GM19023 (cell line): ENCODE measurements around the gene ROBO2.

Experiments used
- ATAC-seq: cut with Tn5 transposase; IDR thresholded peaks from one replicate; pipeline ENCODE4 v1.9.1; 2021; ENCODE audit warnings: mild to moderate bottlenecking, moderate library complexity; ENCODE audit not compliant: unreplicated experiment

ROBO2 gene

GRCh38 chr3:77623500-77623899 lies 583.6 kb downstream of the ROBO2 start:
- no peak for ATAC-seq

GRCh38 chr3:77626157-77626556 lies 586.3 kb downstream of the ROBO2 start:
- ATAC-seq: no peak

- ATAC-seq: no peak
These were observed 608.3 kb downstream of the ROBO2 start for GRCh38 chr3:77648214-77648613.

GRCh38 chr3:77648664-77649063 lies 608.8 kb downstream of the ROBO2 start:
- ATAC-seq: no peak

- ATAC-seq: no peak
These were observed 612.7 kb downstream of the ROBO2 start for GRCh38 chr3:77652624-77653023.

GRCh38 chr3:77655396-77655795 lies 615.5 kb downstream of the ROBO2 start:
- no peak for ATAC-seq

- no peak for ATAC-seq
These were observed 620.8 kb downstream of the ROBO2 start for GRCh38 chr3:77660718-77661117.

- no peak for ATAC-seq
These were observed 628.0 kb downstream of the ROBO2 start for GRCh38 chr3:77667901-77668300.

- no peak for ATAC-seq
These were observed 628.5 kb downstream of the ROBO2 start for GRCh38 chr3:77668376-77668775.

GRCh38 chr3:77672016-77672415 lies 632.1 kb downstream of the ROBO2 start:
- ATAC-seq: no peak

GRCh38 chr3:77682162-77682561 lies 642.3 kb downstream of the ROBO2 start:
- ATAC-seq: no peak

GRCh38 chr3:77684115-77684514 lies 644.2 kb downstream of the ROBO2 start:
- no peak for ATAC-seq

- no peak for ATAC-seq
These were observed 645.8 kb downstream of the ROBO2 start for GRCh38 chr3:77685713-77686112.

- no peak for ATAC-seq
These were observed 646.7 kb downstream of the ROBO2 start for GRCh38 chr3:77686560-77686959.

GRCh38 chr3:77687545-77687944 lies 647.6 kb downstream of the ROBO2 start:
- ATAC-seq: no peak

- no peak for ATAC-seq
These were observed 650.5 kb downstream of the ROBO2 start for GRCh38 chr3:77690284-77690845.

GRCh38 chr3:77693147-77693546 lies 653.2 kb downstream of the ROBO2 start:
- no peak for ATAC-seq

GRCh38 chr3:77699125-77699691 lies 659.3 kb downstream of the ROBO2 start:
- no peak for ATAC-seq
